H1 (cell line): ENCODE data around the gene HIVEP2. TPM values are rescaled to one million over a fixed set of nuclear protein-coding genes. Genes with fewer than 3 reads are reported as not detected.

Source experiments
- CTCF ChIA-PET: fragments of 300-600 bp; sonication (Branson Sonifier 250); formaldehyde crosslinking; loops from one replicate; lab custom pipeline; 2021; ENCODE audit not compliant: partially characterized antibody; lab: Charles Lee
- POLR2A ChIA-PET: fragments of 300-600 bp; sonication (Branson Sonifier 250); formaldehyde crosslinking; loops from one replicate; lab custom pipeline; 2021; ENCODE audit warnings: inconsistent platforms; ENCODE audit not compliant: partially characterized antibody; lab: Charles Lee
- DNase-seq, 2 experiments: peaks; one replicate each; pipeline versions ENCODE4 v3.0.0 to v3.0.0-alpha.2; 2010 to 2022; ENCODE audit warnings: low spot score in 2 of 2, low read depth in 1 of 2, mixed read lengths in 1 of 2
- FAIRE-seq: peaks from 2 replicates; lab custom pipeline; 2011; peaks lifted over from hg19 to GRCh38; lab: Jason Lieb, UNC
- H2AFZ ChIP-seq: 2 replicates; pipeline ENCODE4 v1.8.1; 2012; ENCODE audit warnings: low read length, inconsistent platforms
- H2AK5ac ChIP-seq: 2 replicates; pipeline ENCODE4 v1.6.1; 2013; ENCODE audit warnings: low read depth, low read length
- H2BK120ac ChIP-seq: replicated peaks from 2 replicates; pipeline ENCODE3; 2013; ENCODE audit warnings: low read depth, low read length, inconsistent platforms
- H2BK12ac ChIP-seq: 2 replicates; pipeline ENCODE4 v1.6.1; 2013; ENCODE audit warnings: low read depth, low read length
- H2BK15ac ChIP-seq: 2 replicates; pipeline ENCODE4 v1.6.1; 2013; ENCODE audit warnings: low read length
- H2BK20ac ChIP-seq: 2 replicates; pipeline ENCODE4 v1.6.1; 2013; ENCODE audit warnings: low read length
- H2BK5ac ChIP-seq: 2 replicates; pipeline ENCODE4 v1.6.1; 2013; ENCODE audit warnings: low read depth, low read length
- H3K14ac ChIP-seq: 2 replicates; pipeline ENCODE4 v1.6.1; 2013; ENCODE audit warnings: inconsistent platforms; ENCODE audit not compliant: insufficient read length
- H3K18ac ChIP-seq: 2 replicates; pipeline ENCODE4 v1.6.1; 2013; ENCODE audit warnings: low read length; ENCODE audit errors: extremely low read depth
- H3K23ac ChIP-seq: 2 replicates; pipeline ENCODE4 v1.6.1; 2013; ENCODE audit warnings: inconsistent platforms; ENCODE audit not compliant: insufficient read length
- H3K23me2 ChIP-seq: 2 replicates; pipeline ENCODE4 v1.6.1; 2013; ENCODE audit warnings: low read depth, low read length
- H3K27ac ChIP-seq: 2 replicates; pipeline ENCODE4 v1.6.1; 2011; ENCODE audit warnings: low read depth, low read length, inconsistent platforms
- H3K27me3 ChIP-seq, 4 experiments: replicated peaks in 1 of 4; 1 replicate in 1 of 4; 2 replicates in 3 of 4; pipeline versions ENCODE4 v1.6.1 to v1.8.1; 2011 to 2013; ENCODE audit warnings: low read length in 3 of 4, mild to moderate bottlenecking in 3 of 4, inconsistent platforms in 2 of 4, mixed read lengths in 2 of 4, moderate library complexity in 1 of 4; ENCODE audit not compliant: control insufficient read depth in 3 of 4, insufficient read depth in 3 of 4; ENCODE audit errors: extremely low read depth in 1 of 4
- H3K36me3 ChIP-seq, 4 experiments: 2 replicates each; pipeline versions ENCODE4 v1.6.1 to v1.8.1; 2011 to 2013; ENCODE audit warnings: mild to moderate bottlenecking in 4 of 4, low read length in 3 of 4, moderate library complexity in 2 of 4, control low read depth in 1 of 4, inconsistent platforms in 1 of 4; ENCODE audit not compliant: insufficient read depth in 4 of 4, control insufficient read depth in 2 of 4
- H3K4ac ChIP-seq: replicated peaks from 2 replicates; pipeline ENCODE3; 2013; ENCODE audit warnings: low read length, low read depth, mixed read lengths, inconsistent platforms; ENCODE audit not compliant: insufficient read length
- H3K4me1 ChIP-seq, 4 experiments: replicated peaks in 1 of 4; 1 replicate in 1 of 4; 2 replicates in 3 of 4; pipeline versions ENCODE4 v1.6.1 to v1.8.1; 2011 to 2013; ENCODE audit warnings: low read length in 3 of 4, inconsistent platforms in 2 of 4, mixed read lengths in 1 of 4; ENCODE audit not compliant: insufficient read depth in 4 of 4, control insufficient read depth in 3 of 4
- H3K4me2 ChIP-seq, 2 experiments: 2 replicates each; pipeline versions ENCODE4 v1.6.1 to v1.8.1; 2011 to 2013; ENCODE audit warnings: low read depth in 2 of 2, low read length in 2 of 2, control low read depth in 1 of 2, inconsistent platforms in 1 of 2, mild to moderate bottlenecking in 1 of 2; ENCODE audit not compliant: insufficient read depth in 1 of 2
- H3K4me3 ChIP-seq, 4 experiments: fragments of 200-600, 300-600 bp in 1 of 4; sonication (generic), shearing (Covaris generic), sonication (Bioruptor Twin) in 1 of 4; 2 replicates each; pipeline versions ENCODE4 v1.5.1 to v1.8.1; 2011 to 2016; ENCODE audit warnings: low read length in 4 of 4, low read depth in 3 of 4, control low read depth in 2 of 4, inconsistent platforms in 2 of 4, mild to moderate bottlenecking in 2 of 4, mixed read lengths in 1 of 4, moderate library complexity in 1 of 4; ENCODE audit not compliant: insufficient read depth in 2 of 4; ENCODE audit errors: extremely low read depth in 1 of 4
- H3K56ac ChIP-seq: replicated peaks from 2 replicates; pipeline ENCODE3; 2013; ENCODE audit warnings: low read depth, mild to moderate bottlenecking, mixed read lengths, low read length, inconsistent platforms; ENCODE audit not compliant: insufficient read length
- H3K79me1 ChIP-seq: 2 replicates; pipeline ENCODE4 v1.6.1; 2013; ENCODE audit warnings: low read depth, low read length, control low read depth
- H3K79me2 ChIP-seq, 2 experiments: 2 replicates each; pipeline versions ENCODE4 v1.6.1 to v1.8.1; 2012 to 2013; ENCODE audit warnings: low read length in 2 of 2, mild to moderate bottlenecking in 2 of 2, inconsistent platforms in 1 of 2; ENCODE audit not compliant: insufficient read depth in 2 of 2, control insufficient read depth in 1 of 2
- H3K9ac ChIP-seq, 4 experiments: replicated peaks in 1 of 4; 1 replicate in 1 of 4; 2 replicates in 3 of 4; pipeline versions ENCODE4 v1.6.1 to v1.8.1; 2011 to 2013; ENCODE audit warnings: low read depth in 3 of 4, low read length in 3 of 4, control low read depth in 2 of 4, mild to moderate bottlenecking in 2 of 4, moderate library complexity in 2 of 4, inconsistent platforms in 1 of 4; ENCODE audit errors: extremely low read depth in 1 of 4
- H3K9me3 ChIP-seq, 2 experiments: 2 replicates each; pipeline versions ENCODE4 v1.6.1 to v1.8.1; 2012 to 2013; ENCODE audit warnings: mild to moderate bottlenecking in 2 of 2, moderate library complexity in 2 of 2, control low read depth in 1 of 2, inconsistent platforms in 1 of 2, low read depth in 1 of 2, low read length in 1 of 2, mixed read lengths in 1 of 2; ENCODE audit not compliant: insufficient read depth in 2 of 2
- H4K20me1 ChIP-seq, 2 experiments: replicated peaks in 1 of 2; 2 replicates each; pipeline versions ENCODE3 to v1.8.1; 2011 to 2013; ENCODE audit warnings: inconsistent platforms in 2 of 2, low read length in 2 of 2, mild to moderate bottlenecking in 1 of 2; ENCODE audit not compliant: insufficient read depth in 2 of 2, control insufficient read depth in 1 of 2
- H4K5ac ChIP-seq: 2 replicates; pipeline ENCODE4 v1.6.1; 2013; ENCODE audit warnings: low read length, low read depth, mixed read lengths, inconsistent platforms; ENCODE audit not compliant: insufficient read length
- H4K8ac ChIP-seq: 2 replicates; pipeline ENCODE4 v1.8.0; 2013; ENCODE audit warnings: mild to moderate bottlenecking, moderate library complexity, low read length, inconsistent platforms; ENCODE audit not compliant: insufficient read depth; ENCODE audit errors: extremely low read depth
- H4K91ac ChIP-seq: replicated peaks from 2 replicates; pipeline ENCODE3; 2013; ENCODE audit warnings: low read length, mixed read lengths, inconsistent platforms; ENCODE audit not compliant: insufficient read length
- ATF3 ChIP-seq: IDR thresholded peaks from 2 replicates; pipeline ENCODE4 v1.6.1; 2011; ENCODE audit warnings: low read depth, mild to moderate bottlenecking, low read length; ENCODE audit not compliant: insufficient read depth
- CBX5 ChIP-seq: fragments of 300-800, 300-1000 bp; sonication (generic); IDR thresholded peaks from 2 replicates; pipeline ENCODE4 v1.7.1; 2016; ENCODE audit warnings: antibody characterized with exemption, low read length, low read depth
- CHD1 ChIP-seq: IDR thresholded peaks from 2 replicates; pipeline ENCODE4 v1.6.1; 2012; ENCODE audit warnings: low read depth, low read length, improper control_type of control experiment
- KDM5A ChIP-seq: fragments of 200-600 bp; IDR thresholded peaks from 2 replicates; pipeline ENCODE4 v1.7.1; 2012; ENCODE audit warnings: mild to moderate bottlenecking, low read length, inconsistent platforms, mixed read lengths
- TAF1 ChIP-seq: IDR thresholded peaks from 2 replicates; pipeline ENCODE4 v1.6.1; 2011; ENCODE audit warnings: mild to moderate bottlenecking, low read depth, low read length
- TBP ChIP-seq: IDR thresholded peaks from 2 replicates; pipeline ENCODE4 v1.6.1; 2011; ENCODE audit warnings: low read depth, low read length, improper control_type of control experiment
- TEAD4 ChIP-seq: IDR thresholded peaks from 2 replicates; pipeline ENCODE4 v1.6.1; 2012; ENCODE audit warnings: low read depth, low read length, inconsistent platforms, mixed read lengths
- WGBS, 2 experiments: shearing (Covaris generic) in 1 of 2; methylation state at CpG; one replicate each; pipeline versions ENCODE4 v1.1.6 to v1.1.7; 2013 to 2015; ENCODE audit warnings: low lambda C conversion rate in 2 of 2, mixed read lengths in 2 of 2, inconsistent platforms in 1 of 2, low coverage in 1 of 2, missing lambda C conversion rate in 1 of 2; ENCODE audit not compliant: insufficient replicate concordance in 2 of 2, insufficient coverage in 1 of 2, insufficient read length in 1 of 2; ENCODE audit errors: extremely low coverage in 1 of 2, missing lambda C conversion rate in 1 of 2; 5-methylcytosine and 5-hydroxymethylcytosine counted together
- polyA plus RNA-seq, 7 experiments: library from polyadenylated mRNA; depleted of rRNA in 3 of 7; stranded (reverse) in 5 of 7; unstranded in 2 of 7; fragments of >200 nt in 5 of 7; fragments of 200-250 nt in 2 of 7; gene quantifications; 1 replicate in 5 of 7; 2 replicates in 1 of 7; 4 replicates in 1 of 7; pipeline versions ENCODE4 v1.2.1 to v1.2.3, GENCODE V29; 2011 to 2013; ENCODE audit warnings: missing spikeins in 2 of 7, mixed read lengths in 2 of 7
- total RNA-seq: library from RNA; stranded (reverse); fragmentation: NEBNext Ultra II Directional; extraction: Animal tissue kit (Norgen Biotek cat#: 25700); gene quantifications from 2 replicates; pipeline ENCODE4 v1.2.1, GENCODE V29; 2021

Gene HIVEP2
- total and polyA plus RNA-seq, 2 of the 8 experiments (the other 6 are each of a cell fraction or from before 2014, with no cell fraction given): 2.2 to 6.1 TPM

GRCh38 chr6:142871910-142872331 is 73.1 kb downstream of the HIVEP2 start:
- ChIA-PET CTCF (interaction anchor here (0.7 to 1.6 kb wide), 7 partner anchors 10 to 397 kb away, joined by 3 to 7 read pairs (median 3); no protein-coding TSS in a partner anchor), POLR2A (interaction anchor here (0.9 to 1.2 kb wide), 3 partner anchors 10 to 72 kb away, joined by 3 to 4 read pairs (median 3); no protein-coding TSS in a partner anchor)
- Histone ChIP-seq H3K36me3 (no peaks in the 10 kb centered on the region), H2BK5ac (no peak overlapping the region), H2BK20ac (no peak overlapping the region), H3K27me3 (no peaks in the 10 kb centered on the region), H4K91ac (no peak overlapping the region), H3K27ac (no peak overlapping the region), H2BK120ac (no peak overlapping the region), H3K56ac (no peak overlapping the region), H3K4me1 (no peaks in the 10 kb centered on the region), H2BK15ac (no peak overlapping the region), H3K4ac (no peak overlapping the region), H3K79me1 (no peaks in the 10 kb centered on the region; the same call in 1 of the 2 replicates), H3K4me3 (no peak overlapping the region), H4K5ac (no peak overlapping the region), H2AFZ (no peak overlapping the region), H4K20me1 (no peaks in the 10 kb centered on the region), H3K23me2 (no peaks in the 10 kb centered on the region), H3K9ac (no peak overlapping the region), H3K18ac (no peak overlapping the region), H3K9me3 (no peaks in the 10 kb centered on the region), H3K23ac (no peak overlapping the region), H2AK5ac (no peak overlapping the region), H4K8ac (no peak overlapping the region), H3K4me2 (no peak overlapping the region), H3K79me2 (peaks cover 0 to 13% of the 10 kb centered on the region in 2 experiments; a peak in 1 of 4 replicates), H2BK12ac (no peak overlapping the region), H3K14ac (no peak overlapping the region)
- no peak for TF ChIP-seq ATF3
- no peak for TF ChIP-seq TBP
- TF ChIP-seq KDM5A: no peak
- TF ChIP-seq CBX5: no peak
- no peak for TF ChIP-seq TAF1
- no peak for TF ChIP-seq TEAD4
- TF ChIP-seq CHD1: no peak
- no peak for DNase-seq
- WGBS, 2 experiments: 66% methylated on average over 4 of the region's 4 CpGs; no CpG with 5 or more reads in 1 of the 2 experiments
- no peak for FAIRE-seq
